ENCODE results near the gene IQCH.

GRCh38 chr15:67207555-67208207, 46.9 kb upstream of the IQCH start:
- TF ChIP-seq CTCF (IDR thresholded peaks at IDR 0.05) (no peak), SMC3 (IDR thresholded peaks at IDR 0.05; ENCODE audit: low read depth, low read length) (no peak), YY1 (IDR thresholded peaks at IDR 0.05; ENCODE audit: low read depth) (no peak), PBX3 (IDR thresholded peaks at IDR 0.05) (no peak), EZH2phosphoT487 (IDR thresholded peaks at IDR 0.05; ENCODE audit: borderline replicate concordance, low read depth) (no peak), JUND (IDR thresholded peaks at IDR 0.05) (no peak)
